GM13977 (cell line): ENCODE results near the gene TCF23.
"Not testable (repeated sequence)": the region's sequence is repeated elsewhere in the genome, so short reads cannot be mapped to it uniquely, and the experiment has no call there.

ENCODE experiments used
- DNase-seq: peaks from one replicate; pipeline ENCODE4 v3.0.0; 2012; ENCODE audit warnings: low spot score
- in situ Hi-C: fragments of 300-500 bp; cut with MboI; formaldehyde crosslinking; loops from one replicate; pipeline ENCODE4 v1.12.0; 2022; ENCODE audit warnings: low sequenced_read_pairs, low pct_unique_long_range_greater_than_20kb, mixed read lengths, inconsistent platforms; ENCODE audit not compliant: unreplicated experiment
- TF ChIP-seq, protein P1 (sequence below): IDR thresholded peaks from 2 replicates; pipeline ENCODE4 v1.5.1; 2012; ENCODE audit warnings: mild to moderate bottlenecking, control low read depth; ENCODE audit not compliant: insufficient read depth; ENCODE audit errors: extremely low read depth, missing control alignments

The TCF23 gene

DNA sequence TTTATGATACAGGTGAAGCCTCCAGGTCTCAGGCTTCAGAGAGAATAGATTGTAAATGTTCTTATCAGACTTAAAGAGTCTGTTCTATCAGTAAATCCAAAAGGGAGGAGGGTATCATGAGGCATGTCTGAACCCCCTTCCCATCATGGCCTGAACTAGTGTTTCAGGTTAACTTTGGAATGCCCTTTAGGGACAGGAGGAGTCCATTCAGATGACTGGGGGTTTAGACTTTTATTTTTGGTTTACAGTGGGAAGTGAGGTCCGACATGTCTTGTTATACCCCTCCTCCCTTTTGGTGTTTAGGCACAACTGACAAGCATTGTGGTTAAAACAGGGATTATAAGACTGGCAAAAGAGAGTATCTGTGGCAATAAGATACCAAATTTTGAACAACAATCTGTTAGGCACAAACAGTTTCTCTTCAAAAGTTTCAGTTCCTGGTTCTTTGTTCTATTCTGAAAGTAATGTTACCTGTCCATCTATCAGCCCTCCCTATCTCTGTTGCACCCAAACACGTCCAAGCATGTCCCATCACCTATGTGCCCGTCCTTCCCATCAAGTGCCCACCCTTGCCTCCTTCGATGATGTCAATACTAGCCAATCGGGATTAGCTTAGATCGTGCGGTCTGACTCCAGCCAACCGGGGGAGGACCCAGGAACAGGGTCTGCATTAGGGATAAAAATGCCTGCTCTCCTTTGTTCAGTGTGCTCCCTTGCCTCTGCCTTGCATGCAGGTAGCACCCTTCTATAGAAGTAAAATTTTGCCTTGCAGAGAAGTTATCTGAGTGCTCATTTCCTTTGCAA lies 16.4 kb downstream of the TCF23 start:
- in situ Hi-C loops: no loop called here
- DNase-seq: peak; percentile 34

DNA sequence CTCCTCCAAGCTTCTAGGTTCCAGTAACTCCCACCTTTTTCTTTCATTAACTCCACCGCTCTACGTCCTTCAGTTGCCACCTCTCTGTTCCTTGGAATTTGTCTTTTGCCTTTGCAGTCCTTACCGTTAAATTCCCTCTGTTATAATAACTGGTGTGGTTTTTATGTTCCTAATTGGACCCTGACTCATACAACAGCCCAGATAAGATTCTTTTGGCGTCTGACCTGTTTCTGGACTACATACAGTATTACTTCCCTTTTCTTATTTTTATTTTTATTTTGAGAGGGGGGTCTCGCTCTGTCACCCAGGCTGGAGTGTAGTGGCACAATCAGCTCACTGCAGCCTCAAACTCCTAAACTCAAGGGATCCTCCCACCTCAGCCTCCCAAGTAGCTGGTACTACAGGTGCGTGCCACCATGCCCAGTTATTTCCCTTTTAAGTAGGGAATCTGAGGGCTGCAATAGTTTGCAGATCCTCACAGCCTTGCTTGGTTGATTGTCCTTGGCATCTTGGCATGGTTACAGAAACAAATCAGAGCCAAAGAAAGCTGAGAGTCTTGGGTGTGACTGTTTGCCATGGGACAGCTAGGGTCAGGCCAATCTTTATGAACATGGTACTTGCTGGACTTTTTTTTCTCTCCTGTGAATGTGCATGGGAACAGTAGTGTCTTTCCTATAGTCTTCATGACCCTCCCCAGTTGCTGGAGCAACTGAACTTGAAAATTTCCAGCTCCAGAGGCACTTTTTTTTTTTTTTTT lies 22.0 kb downstream of the TCF23 start:
- TF ChIP-seq, protein P1, sequence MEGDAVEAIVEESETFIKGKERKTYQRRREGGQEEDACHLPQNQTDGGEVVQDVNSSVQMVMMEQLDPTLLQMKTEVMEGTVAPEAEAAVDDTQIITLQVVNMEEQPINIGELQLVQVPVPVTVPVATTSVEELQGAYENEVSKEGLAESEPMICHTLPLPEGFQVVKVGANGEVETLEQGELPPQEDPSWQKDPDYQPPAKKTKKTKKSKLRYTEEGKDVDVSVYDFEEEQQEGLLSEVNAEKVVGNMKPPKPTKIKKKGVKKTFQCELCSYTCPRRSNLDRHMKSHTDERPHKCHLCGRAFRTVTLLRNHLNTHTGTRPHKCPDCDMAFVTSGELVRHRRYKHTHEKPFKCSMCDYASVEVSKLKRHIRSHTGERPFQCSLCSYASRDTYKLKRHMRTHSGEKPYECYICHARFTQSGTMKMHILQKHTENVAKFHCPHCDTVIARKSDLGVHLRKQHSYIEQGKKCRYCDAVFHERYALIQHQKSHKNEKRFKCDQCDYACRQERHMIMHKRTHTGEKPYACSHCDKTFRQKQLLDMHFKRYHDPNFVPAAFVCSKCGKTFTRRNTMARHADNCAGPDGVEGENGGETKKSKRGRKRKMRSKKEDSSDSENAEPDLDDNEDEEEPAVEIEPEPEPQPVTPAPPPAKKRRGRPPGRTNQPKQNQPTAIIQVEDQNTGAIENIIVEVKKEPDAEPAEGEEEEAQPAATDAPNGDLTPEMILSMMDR: no peak
- in situ Hi-C loops: no loop called here
- DNase-seq: no peak

More for the DNA sequence above, 16.4 kb downstream of the TCF23 start:
- TF ChIP-seq, protein P1: no peak

DNA sequence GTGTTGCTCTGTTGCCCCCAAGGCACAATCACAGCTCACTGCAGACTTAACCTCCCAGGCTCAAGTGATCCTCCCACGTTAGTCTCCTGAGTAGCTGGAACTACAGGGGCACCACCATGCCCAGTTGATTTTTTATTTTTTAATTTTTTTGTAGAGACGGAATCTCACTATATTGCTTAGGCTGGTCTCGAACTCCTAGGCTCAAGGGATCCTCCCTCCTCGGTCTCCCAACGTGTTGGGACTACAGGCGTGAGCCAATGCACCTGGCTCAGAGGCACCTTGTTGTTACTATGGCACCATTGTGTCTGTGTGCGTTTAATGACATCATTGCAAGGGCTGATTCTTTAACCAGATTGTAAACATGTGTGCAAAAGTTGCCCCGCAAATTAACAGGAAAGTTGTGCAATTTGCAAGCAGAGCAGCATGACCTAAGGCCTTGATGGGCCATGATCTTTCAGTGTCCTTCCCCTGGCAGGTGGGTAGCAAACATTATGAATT lies 22.6 kb downstream of the TCF23 start:
- in situ Hi-C loops: no loop called here
- DNase-seq: no peak

DNA sequence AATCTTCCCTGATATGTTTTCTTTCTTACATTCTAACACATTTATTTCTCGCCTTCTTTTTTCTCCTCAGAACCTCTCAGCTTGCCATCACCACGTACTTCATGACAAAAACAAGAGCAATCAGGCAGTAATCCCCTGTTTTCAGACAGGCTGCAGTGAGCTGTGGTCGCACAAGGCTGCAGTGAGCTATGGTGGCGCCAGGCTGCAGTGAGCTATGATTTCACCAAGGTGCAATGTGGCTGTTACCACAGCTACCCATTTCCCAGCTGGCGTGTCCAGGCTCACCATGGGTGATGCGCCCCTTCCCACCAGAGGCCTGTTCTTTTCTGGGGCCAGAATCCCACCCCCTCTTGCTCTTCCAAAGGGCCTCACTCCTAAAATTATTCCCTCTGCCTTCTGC lies 25.8 kb downstream of the TCF23 start:
- TF ChIP-seq, protein P1: no peak
- in situ Hi-C loops: loop anchor here (25.0 kb wide), 1 partner anchor 212 kb away; the partner anchor contains the start of gene MAPRE3
- no peak for DNase-seq

More for the DNA sequence above, 22.6 kb downstream of the TCF23 start:
- TF ChIP-seq, protein P1: no peak

DNA sequence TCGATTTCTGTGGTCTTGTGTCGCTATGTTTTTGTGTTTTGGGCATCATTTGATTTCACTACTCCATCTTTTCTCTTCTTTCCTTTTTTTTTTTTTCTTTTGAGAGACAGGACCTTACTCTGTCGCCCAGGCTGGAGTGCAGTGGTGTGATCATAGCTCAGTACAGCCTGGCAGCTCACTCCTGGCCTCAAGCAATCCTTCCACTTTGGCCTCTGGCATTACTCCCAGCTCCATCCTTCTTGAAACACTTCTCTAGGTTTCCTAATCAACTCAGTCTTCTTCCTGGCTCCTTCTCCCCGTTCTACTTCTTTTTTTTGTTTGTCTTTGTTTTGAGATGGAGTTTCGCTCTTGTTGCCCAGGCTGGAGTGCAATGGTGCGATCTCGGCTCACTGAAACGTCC lies 26.5 kb downstream of the TCF23 start:
- DNase-seq: no peak
- in situ Hi-C loops: loop anchor here (25.0 kb wide), 1 partner anchor 213 kb away; the partner anchor contains the start of gene MAPRE3

DNA sequence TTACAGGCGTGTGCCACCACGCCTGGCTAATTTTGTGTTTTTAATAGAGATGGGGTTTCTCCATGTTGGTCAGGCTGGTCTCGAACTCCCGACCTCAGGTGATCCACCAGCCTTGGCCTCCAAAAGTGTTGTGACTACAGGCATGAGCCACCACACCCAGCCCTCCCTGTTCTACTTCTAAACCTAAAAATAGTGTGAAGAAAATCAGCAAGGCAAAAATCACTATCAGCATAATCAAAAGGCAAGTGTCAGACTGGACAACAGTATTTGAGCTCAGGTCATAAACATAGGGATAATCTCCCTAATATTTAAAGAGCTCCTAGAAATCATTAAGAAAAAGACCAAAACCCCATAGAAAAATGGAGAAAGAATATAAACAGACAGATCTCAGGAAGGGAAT lies 27.0 kb downstream of the TCF23 start:
- in situ Hi-C loops: loop anchor here (25.0 kb wide), 1 partner anchor 213 kb away; the partner anchor contains the start of gene MAPRE3
- DNase-seq: not testable (repeated sequence)

More for the DNA sequence above, 26.5 kb downstream of the TCF23 start:
- TF ChIP-seq, protein P1: no peak
